HG02970 (cell line): ENCODE data around the gene APLP2.
"Not testable (repeated sequence)": the region's sequence is repeated elsewhere in the genome, so short reads cannot be mapped to it uniquely, and the experiment has no call there.

ENCODE experiments used
- ATAC-seq: cut with Tn5 transposase; IDR thresholded peaks from one replicate; pipeline ENCODE4 v1.9.1; 2021; ENCODE audit warnings: mild to moderate bottlenecking, moderate library complexity, moderate number of reproducible peaks; ENCODE audit not compliant: unreplicated experiment, low FRiP score

APLP2 gene

DNA sequence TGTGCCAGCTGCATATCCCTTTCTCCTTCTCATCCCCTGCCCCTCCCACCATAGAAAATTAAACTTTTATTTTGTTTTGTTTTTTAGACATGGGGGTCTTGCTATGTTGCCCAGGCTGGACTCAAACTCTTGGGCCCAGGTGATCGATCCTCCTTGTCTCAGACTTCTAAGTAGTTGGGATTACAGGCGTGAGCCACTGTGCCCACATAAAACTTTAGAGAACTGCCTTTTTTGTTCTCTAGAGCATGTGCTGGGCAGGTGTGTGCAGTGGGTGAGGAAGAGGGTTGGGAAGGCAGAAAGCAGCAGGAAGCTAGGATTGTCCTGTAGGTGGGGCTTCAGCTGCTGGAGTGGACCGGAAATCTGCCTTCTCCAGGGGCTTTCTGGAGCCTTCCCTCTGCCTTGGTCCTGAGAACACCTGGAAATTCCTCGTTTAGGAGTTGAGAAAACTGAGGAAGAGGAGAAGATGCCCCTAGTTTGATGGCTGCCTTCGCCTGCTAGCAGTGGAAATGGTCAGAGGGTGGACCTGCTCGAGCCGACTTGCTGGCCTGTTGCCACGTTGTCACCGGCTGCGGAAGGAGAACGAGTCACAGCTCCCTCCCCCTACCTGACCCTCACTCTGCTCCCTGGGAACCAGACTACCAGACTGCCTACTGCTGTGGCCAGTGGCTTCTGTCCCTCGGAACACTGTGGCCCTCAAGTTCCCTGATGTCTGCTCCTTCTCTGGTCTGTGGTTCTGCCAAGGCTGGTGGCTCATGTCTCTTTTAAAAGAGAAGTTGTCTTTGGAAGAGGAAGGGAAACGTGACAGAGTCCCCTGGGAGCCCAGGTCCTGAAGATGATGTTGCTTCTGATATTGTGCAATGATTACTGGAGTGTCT is 93.9 kb downstream of the APLP2 start:
- ATAC-seq, result no peak

DNA sequence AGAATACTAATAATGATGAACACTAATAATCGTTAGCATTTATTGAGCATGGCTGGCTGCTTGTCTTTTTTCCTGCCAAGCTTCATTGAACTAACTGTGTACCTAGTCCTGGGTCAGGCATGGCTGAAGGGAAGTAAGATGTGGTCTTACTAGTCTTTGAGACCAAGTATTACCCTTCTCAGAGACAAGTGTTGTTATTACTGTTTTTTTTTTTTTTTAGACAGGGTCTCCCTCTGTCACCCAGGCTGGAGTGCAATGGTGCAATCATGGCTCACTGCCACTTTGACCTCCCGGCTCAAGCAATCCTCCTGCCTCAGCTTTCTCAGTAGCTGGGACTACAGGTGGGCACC is 94.5 kb downstream of the APLP2 start:
- ATAC-seq, result no peak

DNA sequence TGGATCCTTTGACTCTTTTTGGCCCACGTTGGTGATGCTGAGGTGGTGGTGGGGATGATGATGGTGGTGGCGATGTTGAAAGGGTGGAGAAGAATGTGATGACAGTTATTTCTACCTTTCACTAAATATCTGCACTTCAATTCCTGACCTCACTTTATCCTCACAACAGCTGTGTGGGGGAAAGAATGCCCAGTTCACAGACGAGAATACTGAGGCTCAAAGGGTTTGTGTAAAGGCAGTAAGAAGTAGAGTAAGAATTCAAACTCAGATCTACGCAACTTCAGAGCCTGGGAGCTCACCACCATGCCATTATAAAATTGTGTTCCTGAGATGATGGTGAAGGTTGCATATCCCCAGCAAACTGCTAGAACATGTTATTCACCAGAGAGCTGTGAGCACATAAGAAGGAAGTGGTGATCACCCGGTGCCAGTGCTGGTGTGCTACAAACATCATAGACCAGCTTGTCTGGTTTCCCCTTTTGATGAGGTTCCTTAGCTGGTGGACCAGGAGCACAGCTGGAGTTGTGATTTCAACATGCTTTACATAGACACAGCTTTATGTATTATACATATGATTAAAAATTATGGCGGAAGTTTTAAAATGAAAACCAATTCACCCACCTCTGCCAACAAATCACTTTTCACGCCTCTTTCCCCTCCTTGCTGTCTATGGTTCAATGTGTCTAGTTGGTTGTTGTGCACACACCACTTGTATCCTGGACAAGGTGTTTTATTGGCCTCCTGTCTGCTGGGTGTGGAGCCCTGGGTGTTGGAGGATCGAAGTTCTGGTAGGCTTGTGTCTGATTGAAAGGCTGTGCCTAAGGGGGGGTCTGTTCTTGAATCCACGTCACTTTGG is 96.1 kb downstream of the APLP2 start:
- ATAC-seq, result no peak

DNA sequence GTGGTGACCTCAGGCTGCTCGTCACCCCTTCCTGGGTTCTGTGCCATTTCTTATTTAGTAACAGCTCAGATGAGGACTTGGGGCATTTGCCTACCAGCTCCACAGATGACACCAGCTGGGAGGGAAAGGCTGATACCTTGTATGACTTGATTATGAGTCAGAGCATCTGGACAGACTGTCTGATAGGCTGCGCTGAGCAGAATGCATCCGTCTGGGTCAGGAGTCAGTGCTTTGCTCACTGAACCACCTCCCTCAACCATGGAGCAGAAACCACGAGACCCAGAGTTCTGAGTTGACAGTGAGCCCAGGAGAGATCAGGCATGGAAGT is 96.7 kb downstream of the APLP2 start:
- ATAC-seq, result no peak

DNA sequence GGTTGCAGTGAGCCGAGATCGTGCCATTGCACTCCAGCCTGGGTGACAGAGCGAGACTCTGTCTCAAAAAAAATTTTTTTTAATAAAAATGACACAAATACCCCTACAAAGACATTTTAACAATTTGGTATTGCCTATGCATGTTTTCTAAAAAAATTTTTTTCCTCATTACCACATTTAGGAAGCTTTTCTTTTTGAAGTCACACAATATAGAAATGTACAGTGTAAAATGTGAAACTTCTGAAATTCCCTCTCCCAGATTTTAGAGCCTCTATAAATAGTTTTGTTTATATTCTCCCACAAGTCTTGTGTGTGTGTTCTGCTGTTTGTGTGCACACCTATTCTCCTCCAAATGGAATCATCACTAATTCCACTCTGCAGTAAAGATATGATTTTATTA is 97.5 kb downstream of the APLP2 start:
- no peak for ATAC-seq

DNA sequence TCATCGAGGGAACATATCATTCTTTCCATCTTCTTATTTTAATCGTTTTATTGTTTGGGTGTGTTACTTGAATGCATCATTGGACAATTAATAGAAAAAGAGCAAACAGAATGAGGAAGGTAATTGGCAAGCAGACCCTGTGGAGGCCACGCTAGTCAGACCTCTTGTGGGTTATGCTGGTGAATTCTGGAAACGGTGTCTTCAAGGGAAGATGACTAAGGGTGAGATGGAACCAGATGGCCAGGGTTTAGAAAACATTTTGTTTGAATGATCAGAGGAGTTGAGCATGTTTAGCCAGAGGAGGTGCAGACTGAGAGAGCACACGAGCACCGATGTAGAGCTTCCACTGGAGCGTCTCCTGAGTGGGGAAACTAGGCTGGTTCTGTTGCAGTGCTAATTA is 98.4 kb downstream of the APLP2 start:
- ATAC-seq, result no peak

DNA sequence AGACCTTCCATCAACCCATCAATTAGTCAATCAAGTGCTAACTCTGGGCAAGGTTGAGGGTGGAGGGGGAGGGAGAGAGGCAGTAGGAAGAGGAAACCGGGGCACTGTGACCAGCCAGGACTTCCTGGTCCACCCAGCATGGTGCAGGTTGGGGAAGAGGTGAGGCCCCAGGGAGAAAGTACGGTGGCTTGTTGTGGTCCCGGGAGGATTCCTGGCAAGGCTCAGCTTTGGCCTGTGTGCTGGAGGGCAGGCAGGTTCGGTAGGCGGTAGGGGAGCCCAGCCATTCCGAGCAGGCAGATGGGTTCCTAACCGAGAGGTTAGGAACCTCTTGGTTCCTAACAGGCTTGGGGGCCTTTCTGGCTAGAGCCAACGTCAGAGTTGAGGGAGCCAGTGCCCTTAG is 100.7 kb downstream of the APLP2 start:
- ATAC-seq, result no peak

DNA sequence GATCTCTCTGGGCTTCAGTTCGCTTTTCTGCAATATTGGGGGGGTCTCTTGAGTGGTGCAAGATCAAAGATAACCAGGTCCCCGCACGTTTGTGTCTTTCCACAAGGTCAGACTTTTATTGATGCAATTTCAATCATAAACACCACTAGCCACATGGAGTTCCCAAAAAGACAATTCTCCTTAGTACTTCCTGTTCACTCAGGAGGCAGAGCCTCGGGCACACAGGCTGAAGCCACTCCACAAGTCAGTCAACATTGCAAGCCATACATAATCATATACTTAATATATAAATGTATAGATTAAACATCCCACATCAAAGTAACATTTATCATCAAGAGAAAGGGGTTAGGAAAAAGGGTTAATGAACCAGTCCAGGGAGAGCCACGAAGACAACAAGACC is 101.8 kb downstream of the APLP2 start:
- ATAC-seq, result no peak

DNA sequence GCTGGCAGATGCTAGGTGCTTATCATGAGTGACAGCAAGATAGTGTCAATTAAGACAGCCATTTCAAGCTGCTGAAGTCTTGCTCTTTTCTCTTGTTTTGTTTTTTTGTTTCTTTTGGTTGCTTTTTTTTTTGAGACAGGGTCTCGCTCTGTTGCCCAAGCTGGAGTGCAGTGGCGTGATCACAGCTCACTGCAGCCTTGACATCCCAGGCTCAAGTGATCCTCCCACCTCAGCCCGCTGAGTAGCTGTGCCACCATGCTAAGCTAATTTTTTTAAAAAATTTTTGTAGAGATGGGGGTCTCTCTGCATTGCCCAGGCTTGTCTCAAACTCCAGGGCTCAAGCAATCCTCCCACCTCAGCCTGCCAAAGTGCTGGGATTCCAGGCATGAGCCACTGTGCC is 102.3 kb downstream of the APLP2 start:
- not testable (repeated sequence) for ATAC-seq

DNA sequence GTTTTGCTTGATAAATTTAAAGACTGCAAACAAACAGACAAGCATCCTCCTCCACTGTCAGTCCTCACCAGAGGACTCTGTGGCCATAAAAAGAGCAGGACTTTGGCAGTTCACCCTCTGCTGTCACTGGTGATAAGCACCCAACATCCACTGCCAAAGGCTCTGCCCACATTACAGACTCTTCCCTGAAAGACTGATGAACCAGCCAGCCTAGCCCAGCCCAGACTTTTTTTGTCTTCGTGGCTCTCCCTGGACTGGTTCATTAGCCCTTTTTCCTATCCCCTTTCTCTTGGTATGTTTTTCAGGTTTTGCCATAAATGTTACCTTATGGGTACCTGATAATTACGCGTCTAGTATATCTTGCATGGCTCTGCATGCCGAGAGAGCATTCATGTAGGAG is 104.9 kb downstream of the APLP2 start:
- ATAC-seq, result no peak

DNA sequence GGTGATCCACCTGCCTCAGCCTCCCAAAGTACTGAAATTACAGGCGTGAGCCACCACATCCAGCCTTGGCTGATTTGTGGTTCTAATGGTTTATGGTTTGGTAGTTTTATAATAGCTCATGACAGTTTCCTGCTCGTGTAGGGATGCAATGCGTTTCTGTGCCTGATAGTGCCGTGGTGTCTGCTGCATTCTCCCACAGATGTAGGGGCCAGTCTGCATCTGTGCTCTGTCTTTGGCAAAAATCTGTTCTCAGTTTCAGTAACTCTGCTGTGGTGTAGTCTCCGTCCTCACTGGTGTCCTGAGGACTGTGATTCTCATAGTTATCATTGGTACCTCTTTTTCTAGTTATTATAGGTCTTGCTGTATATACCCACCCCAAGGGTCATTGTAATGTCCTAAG is 106.2 kb downstream of the APLP2 start:
- ATAC-seq, result no peak

DNA sequence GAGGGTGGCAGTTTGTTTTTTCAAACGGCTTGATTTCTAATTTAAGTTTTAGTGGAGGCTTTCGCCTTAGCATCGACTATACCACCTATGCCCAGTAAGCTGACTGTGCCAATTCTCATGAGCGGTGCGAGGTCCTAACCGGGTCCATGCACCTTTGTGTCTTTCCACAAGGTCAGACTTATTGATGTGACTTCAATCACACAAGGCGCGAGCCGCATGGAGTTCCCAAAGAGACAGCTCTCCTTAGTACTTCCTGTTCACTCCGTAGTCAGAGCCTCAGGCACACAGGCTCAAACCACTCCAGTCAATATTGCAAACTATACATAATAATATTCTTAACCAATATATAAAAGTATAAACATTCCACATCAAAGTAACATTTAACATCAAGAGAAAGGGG is 108.1 kb downstream of the APLP2 start:
- no peak for ATAC-seq

DNA sequence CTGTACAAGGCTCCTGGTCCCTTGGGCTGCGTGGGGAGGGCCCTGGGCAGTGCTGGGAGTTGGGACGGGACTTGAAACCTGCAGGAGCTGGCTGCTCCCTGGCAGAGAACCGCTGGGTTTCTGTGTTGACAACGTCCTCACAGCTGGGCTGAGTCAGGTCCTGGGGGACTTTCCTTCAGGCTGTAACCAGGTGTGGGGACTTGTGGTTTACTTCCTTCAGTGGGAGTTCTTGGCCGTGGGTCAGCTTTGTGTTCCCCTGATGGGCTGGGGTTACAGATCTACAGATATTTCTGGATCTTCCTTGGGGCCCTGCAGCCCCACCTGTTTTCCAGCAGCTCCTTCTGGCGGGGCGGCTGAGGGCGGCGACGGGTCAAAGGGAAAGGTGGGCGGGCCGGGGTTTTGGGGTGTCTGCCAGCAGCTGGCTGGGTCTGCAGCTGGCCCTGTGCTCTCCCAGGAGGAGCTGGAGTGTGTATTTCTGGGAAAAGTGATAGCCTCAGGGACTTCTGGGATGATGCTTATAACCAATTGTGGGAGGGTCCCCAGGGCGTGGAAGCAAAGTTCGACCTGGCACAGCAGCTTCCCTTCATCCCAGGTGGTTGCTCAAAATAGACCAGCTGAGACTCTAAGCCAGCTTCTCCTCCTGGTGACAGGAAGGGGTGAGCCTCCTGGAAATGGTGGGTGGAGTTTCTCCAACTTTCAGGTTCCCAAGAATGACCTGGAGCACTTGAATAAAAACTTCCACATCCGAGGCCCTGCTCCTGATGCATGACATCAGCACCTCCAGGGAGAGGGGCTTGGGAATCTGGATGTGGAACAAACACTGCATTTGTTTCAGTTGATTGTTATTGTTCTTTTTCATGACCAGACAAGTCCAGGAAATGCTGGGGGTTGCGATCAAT is 109.0 kb downstream of the APLP2 start:
- ATAC-seq, result no peak

DNA sequence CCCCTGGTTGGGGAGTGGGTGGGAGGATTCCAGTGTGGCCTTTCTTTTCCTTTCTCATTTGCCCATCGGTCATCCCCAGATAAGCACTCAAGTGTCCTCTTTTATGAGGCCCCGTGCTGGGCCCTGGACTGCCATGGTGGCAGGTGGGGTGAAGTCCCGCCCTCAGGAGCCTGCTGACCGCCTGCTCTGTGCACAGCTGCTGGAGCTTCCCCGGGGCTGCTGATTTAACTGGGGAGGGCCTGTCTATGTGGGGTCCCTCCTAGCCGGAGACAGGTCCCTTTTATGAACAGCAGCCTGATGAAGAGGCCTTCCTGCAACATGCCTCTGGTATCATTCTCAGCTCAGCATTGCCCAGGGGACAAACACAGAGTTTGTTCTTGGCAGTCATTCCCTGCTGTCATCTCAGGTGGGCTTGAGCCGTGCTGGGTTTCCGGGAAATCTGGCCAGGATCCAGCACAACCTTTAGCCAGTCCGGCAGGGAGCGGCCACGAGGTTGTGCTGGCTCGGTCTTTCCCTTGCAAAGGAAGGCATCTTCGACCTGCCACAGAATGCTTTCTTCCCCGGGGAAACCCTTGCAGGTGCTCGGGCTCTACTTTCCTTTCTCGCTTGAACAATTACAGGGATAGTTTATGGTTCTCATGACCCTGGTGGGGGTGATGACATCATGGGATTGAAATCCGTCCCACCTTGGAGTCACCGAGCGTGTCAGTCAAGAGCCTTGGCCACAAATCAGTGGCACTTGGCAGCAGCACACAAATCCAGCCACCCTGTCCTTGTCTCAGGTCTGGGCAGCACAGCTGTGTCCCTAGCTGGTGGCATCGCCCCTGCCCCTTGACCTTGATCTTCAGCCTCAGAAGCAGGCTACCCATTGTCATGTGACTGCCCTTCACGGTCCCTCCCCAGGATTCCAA is 110.0 kb downstream of the APLP2 start:
- ATAC-seq, result no peak

DNA sequence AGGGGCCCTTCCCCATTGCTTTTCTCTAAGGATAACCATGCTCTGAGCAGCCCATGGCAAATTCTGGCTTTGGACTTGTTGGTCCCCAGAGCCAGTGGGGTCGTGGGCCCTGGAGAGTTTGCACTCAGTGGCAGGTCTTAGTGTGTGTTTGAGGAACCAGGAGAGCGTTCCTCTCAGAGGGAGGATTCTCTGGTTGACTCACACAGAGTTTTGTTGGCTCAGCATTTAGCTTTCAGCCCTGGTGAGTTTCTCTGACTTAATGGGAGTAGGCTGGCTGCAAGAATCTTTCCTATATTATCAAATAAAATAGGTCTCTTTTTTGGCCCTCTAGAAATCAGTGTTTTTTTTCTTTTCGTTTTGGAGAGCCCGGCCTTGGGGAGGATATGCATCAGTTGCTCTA is 110.8 kb downstream of the APLP2 start:
- no peak for ATAC-seq

DNA sequence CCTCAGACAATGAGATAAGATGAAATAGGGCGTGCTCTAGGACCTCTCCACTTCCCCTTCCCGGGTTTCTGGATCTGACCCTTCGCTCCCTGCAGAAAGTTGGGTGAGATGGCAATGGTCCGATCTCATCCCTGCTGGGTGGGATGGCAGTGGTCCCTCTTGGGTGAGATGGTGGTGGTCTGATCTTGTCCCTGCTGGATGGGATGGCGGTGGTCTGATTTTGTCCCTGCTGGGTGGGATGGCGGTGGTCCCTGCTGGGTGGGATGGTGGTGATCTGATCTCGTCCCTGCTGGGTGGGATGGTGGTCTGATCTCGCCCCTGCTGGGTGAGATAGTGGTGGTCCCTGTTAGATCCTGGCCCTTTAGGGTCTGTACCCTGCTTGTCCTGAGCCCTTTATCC is 111.2 kb downstream of the APLP2 start:
- ATAC-seq, result no peak

DNA sequence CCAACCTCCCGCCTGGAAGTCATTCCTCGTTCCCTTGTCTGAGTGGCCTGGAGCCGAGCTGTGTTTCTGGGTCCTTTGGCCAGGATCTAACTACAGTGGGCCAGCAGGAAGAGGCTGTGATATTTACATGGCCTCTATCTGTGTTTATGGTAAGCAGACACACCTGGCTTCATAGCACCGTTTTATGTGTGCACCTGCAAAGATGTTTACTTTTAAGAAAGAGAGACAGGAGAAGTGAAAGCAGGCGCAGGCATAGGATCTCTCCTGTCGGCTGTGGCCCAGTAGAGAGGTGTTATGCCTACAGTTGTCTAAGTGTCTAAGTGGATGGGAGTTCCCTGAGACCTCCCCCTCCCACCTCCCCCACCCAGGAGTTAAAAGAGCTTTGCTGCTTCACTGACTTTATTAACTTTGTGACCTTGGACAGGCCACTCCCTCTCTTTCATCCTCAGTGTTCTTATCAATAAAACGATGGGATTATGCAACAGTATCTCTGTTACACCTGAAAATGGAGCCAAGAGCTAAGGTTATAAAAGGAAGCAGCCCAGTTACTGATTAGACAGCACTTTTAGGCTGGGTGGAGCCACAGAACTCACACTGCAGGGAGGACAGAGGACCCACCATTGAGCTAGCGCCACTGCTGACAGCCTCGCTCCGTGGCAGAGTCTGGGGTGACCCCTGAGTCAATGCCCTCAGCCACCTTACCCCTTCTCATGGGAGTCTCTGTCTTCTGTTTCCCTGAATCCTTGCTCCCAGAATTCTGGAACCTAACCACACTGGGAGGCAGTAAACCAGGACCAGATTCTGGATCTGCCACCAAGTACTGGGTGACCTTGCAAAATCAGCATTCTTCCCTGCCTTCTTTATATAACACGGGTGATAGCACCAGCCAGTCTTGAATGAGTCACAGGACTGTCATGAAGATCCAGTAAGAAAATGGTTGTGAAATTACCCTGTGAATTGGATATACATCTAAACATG is 111.9 kb downstream of the APLP2 start:
- peak; percentile 50 for ATAC-seq

DNA sequence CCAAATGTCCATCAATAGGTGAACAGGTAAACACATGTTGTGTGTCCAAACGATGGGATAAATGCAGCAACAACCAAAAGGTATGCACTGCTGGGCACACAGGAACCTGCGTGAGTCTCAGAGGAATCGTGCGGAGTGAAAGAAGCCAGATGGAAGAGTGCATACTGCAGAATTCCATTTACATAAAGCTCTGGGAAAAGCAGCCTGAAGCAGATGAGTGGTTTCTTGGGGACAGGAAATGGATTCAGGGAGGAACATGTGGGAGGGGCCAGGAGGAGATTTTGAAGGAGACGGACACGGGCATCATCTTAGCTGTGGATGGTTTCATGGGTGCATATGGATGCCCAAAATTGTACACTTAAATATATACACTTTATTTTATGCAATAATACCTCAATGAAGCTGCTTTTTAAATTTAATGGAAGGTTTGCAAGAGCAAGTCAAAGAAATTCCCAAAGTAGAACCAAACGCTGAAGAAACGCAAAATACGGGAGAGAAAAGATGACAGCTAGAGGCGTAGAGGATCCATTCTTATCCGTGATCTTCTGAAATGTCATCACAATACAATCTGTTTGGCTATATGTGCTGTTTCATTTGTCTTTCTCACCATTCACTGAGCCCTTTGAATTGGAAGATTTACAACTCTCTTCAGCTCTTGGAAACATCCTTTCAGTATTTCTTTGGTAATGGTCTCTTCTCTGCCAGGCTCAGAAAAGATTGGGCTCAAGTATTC is 114.3 kb downstream of the APLP2 start:
- ATAC-seq, result no peak
